ENCODE measurements around the gene RPP21. TPM values are rescaled to one million over a fixed set of nuclear protein-coding genes. Genes with fewer than 3 reads are reported as not detected.

RPP21 gene
- total RNA-seq, 1 donor from 2014 or later: 33.5 TPM

DNA sequence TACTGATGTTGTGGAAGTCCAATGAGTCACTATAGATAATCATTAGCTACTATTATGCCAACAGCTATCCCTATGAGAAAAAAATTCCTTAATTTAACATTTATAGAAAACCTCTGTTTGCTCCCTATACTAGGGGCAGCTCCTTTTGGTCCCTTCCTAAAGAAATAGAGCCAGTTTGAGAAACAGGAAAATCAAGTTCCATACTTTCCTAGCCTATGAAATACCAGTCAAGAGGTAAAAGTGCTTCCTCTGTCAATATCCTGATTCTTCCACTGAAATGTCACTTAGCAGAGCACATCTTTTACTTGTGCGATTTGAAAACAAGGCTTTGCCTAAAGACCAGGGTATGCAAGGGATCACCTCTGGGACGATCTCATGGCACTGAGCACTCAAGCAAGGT lies 32.7 kb upstream of the RPP21 start:
- H3K4me3 ChIP-seq (ENCODE audit: insufficient read depth, low read depth, low read length): no peak overlapping the region
- no peak overlapping the region for H3K4me2 ChIP-seq (ENCODE audit: low read length)
- TF ChIP-seq, protein P1, sequence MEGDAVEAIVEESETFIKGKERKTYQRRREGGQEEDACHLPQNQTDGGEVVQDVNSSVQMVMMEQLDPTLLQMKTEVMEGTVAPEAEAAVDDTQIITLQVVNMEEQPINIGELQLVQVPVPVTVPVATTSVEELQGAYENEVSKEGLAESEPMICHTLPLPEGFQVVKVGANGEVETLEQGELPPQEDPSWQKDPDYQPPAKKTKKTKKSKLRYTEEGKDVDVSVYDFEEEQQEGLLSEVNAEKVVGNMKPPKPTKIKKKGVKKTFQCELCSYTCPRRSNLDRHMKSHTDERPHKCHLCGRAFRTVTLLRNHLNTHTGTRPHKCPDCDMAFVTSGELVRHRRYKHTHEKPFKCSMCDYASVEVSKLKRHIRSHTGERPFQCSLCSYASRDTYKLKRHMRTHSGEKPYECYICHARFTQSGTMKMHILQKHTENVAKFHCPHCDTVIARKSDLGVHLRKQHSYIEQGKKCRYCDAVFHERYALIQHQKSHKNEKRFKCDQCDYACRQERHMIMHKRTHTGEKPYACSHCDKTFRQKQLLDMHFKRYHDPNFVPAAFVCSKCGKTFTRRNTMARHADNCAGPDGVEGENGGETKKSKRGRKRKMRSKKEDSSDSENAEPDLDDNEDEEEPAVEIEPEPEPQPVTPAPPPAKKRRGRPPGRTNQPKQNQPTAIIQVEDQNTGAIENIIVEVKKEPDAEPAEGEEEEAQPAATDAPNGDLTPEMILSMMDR (IDR thresholded peaks at IDR 0.05; ENCODE audit: insufficient read depth, low read depth, low read length): no peak
- TF ChIP-seq EZH2 (IDR thresholded peaks at IDR 0.05; ENCODE audit: insufficient read depth, low read length): no peak
- H3K27ac ChIP-seq (ENCODE audit: low read depth, low read length): no peak overlapping the region
- no peaks in the 10 kb centered on the region for H3K27me3 ChIP-seq (ENCODE audit: insufficient read depth, low read length)
- DNase-seq (ENCODE audit: low read depth) (no peak), FAIRE-seq (no peak)
- no peaks in the 10 kb centered on the region for H3K9me3 ChIP-seq (ENCODE audit: insufficient read depth, low read depth, low read length)
- Mint-ChIP-seq H3K4me1 (ENCODE audit: low read depth, unreplicated experiment) (peaks cover 9% of the 10 kb centered on the region), H3K4me3 (ENCODE audit: unreplicated experiment) (no peak overlapping the region), H3K27me3 (ENCODE audit: low read depth, unreplicated experiment) (no peaks in the 10 kb centered on the region), H3K27ac (ENCODE audit: unreplicated experiment) (no peak overlapping the region), H3K9me3 (ENCODE audit: unreplicated experiment) (no peaks in the 10 kb centered on the region), H3K36me3 (ENCODE audit: low read depth, unreplicated experiment) (peaks cover 23% of the 10 kb centered on the region)
- H3K79me2 ChIP-seq (ENCODE audit: insufficient read depth, low read length): peaks cover 100% of the 10 kb centered on the region
- H2AFZ ChIP-seq (ENCODE audit: low read depth, low read length): no peak overlapping the region
- peaks cover 94% of the 10 kb centered on the region for H4K20me1 ChIP-seq (ENCODE audit: insufficient read depth, low read length)
- H3K36me3 ChIP-seq (ENCODE audit: insufficient read depth, low read length): peaks cover 22% of the 10 kb centered on the region
- no peaks in the 10 kb centered on the region for H3K4me1 ChIP-seq (ENCODE audit: insufficient read depth, low read length)
- no peak overlapping the region for H3K9ac ChIP-seq (ENCODE audit: low read length)

DNA sequence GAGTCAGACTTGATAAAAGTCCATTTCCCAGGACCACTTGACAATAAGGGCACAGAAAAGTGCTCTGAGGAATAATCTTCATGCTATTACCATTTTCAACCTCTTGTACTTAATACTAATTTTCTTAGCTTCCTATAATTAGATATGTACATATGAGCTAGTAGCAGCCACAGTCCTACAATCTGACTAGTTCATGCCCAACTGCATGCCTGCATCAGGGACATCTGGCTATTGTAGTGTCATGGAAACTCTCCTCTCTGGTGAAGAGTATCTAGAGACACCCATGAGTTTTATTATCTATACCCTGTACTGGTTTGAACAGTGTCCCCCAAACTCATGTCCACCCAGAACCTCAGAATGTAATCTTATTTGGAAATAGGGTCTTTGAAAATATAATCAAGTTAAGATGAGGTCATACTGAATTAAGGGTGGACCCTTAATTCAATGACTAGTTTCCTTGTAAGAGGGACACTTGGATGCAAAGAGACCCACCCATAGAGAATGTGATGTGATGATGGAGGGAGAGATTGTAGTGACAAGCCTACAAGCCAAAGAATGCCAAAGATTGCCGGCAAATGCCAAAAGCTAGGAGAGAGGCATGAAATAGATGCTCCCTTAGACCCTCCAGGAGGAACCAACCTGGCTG lies 32.2 kb upstream of the RPP21 start:
- FAIRE-seq (no peak), DNase-seq (ENCODE audit: low read depth) (no peak)
- no peaks in the 10 kb centered on the region for H3K4me1 ChIP-seq (ENCODE audit: insufficient read depth, low read length)
- no peak overlapping the region for H3K4me3 Mint-ChIP-seq (ENCODE audit: unreplicated experiment)
- no peak overlapping the region for H2AFZ ChIP-seq (ENCODE audit: low read depth, low read length)
- H3K9ac ChIP-seq (ENCODE audit: low read length): no peak overlapping the region
- TF ChIP-seq EZH2 (IDR thresholded peaks at IDR 0.05; ENCODE audit: insufficient read depth, low read length): no peak
- H3K36me3 Mint-ChIP-seq (ENCODE audit: low read depth, unreplicated experiment): peaks cover 24% of the 10 kb centered on the region
- no peaks in the 10 kb centered on the region for H3K9me3 ChIP-seq (ENCODE audit: insufficient read depth, low read depth, low read length)
- no peak overlapping the region for H3K27ac ChIP-seq (ENCODE audit: low read depth, low read length)
- H3K36me3 ChIP-seq (ENCODE audit: insufficient read depth, low read length): peaks cover 22% of the 10 kb centered on the region
- no peak overlapping the region for H3K4me2 ChIP-seq (ENCODE audit: low read length)
- H3K27ac Mint-ChIP-seq (ENCODE audit: unreplicated experiment): no peak overlapping the region
- H3K27me3 ChIP-seq (ENCODE audit: insufficient read depth, low read length): no peaks in the 10 kb centered on the region
- no peak overlapping the region for H3K4me3 ChIP-seq (ENCODE audit: insufficient read depth, low read depth, low read length)
- H4K20me1 ChIP-seq (ENCODE audit: insufficient read depth, low read length): peaks cover 94% of the 10 kb centered on the region
- H3K27me3 Mint-ChIP-seq (ENCODE audit: low read depth, unreplicated experiment): no peaks in the 10 kb centered on the region
- H3K4me1 Mint-ChIP-seq (ENCODE audit: low read depth, unreplicated experiment): peaks cover 9% of the 10 kb centered on the region
- peaks cover 100% of the 10 kb centered on the region for H3K79me2 ChIP-seq (ENCODE audit: insufficient read depth, low read length)
- H3K9me3 Mint-ChIP-seq (ENCODE audit: unreplicated experiment): no peaks in the 10 kb centered on the region

DNA sequence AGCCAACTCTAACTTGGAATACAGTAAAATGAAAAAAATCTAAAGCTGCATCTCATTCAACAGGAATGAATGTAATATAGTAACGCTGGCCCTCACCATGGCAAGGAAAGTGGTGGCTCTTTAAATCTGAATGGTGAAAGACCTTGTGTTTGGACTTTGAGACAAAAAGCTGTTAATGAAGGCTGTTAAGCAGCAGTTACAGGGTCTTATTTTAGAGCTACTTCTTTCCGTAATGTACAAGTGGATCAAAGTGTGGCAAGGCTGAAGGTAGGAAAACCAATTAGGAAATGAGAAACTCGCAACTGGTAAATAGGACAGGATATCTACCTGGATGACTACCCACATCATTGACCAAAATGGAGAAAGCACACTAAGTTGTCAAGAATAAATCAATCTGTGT lies 29.8 kb upstream of the RPP21 start:
- no peak for DNase-seq (ENCODE audit: low read depth)
- H3K36me3 ChIP-seq (ENCODE audit: insufficient read depth, low read length): peaks cover 22% of the 10 kb centered on the region
- no peak overlapping the region for H3K4me3 Mint-ChIP-seq (ENCODE audit: unreplicated experiment)
- peaks cover 100% of the 10 kb centered on the region for H3K79me2 ChIP-seq (ENCODE audit: insufficient read depth, low read length)
- H3K4me1 Mint-ChIP-seq (ENCODE audit: low read depth, unreplicated experiment): peaks cover 5% of the 10 kb centered on the region
- no peaks in the 10 kb centered on the region for H3K4me1 ChIP-seq (ENCODE audit: insufficient read depth, low read length)
- no peaks in the 10 kb centered on the region for H3K27me3 ChIP-seq (ENCODE audit: insufficient read depth, low read length)
- H2AFZ ChIP-seq (ENCODE audit: low read depth, low read length): no peak overlapping the region
- H3K27ac Mint-ChIP-seq (ENCODE audit: unreplicated experiment): no peak overlapping the region
- H3K4me3 ChIP-seq (ENCODE audit: insufficient read depth, low read depth, low read length): no peak overlapping the region
- H3K9ac ChIP-seq (ENCODE audit: low read length): no peak overlapping the region
- no peaks in the 10 kb centered on the region for H3K9me3 ChIP-seq (ENCODE audit: insufficient read depth, low read depth, low read length)
- H3K27ac ChIP-seq (ENCODE audit: low read depth, low read length): no peak overlapping the region
- peaks cover 95% of the 10 kb centered on the region for H4K20me1 ChIP-seq (ENCODE audit: insufficient read depth, low read length)
- H3K9me3 Mint-ChIP-seq (ENCODE audit: unreplicated experiment): no peaks in the 10 kb centered on the region
- FAIRE-seq: no peak
- no peak for TF ChIP-seq EZH2 (IDR thresholded peaks at IDR 0.05; ENCODE audit: insufficient read depth, low read length)
- TF ChIP-seq, protein P1 (IDR thresholded peaks at IDR 0.05; ENCODE audit: insufficient read depth, low read depth, low read length): no peak
- no peaks in the 10 kb centered on the region for H3K27me3 Mint-ChIP-seq (ENCODE audit: low read depth, unreplicated experiment)
- no peak overlapping the region for H3K4me2 ChIP-seq (ENCODE audit: low read length)
- peaks cover 13% of the 10 kb centered on the region for H3K36me3 Mint-ChIP-seq (ENCODE audit: low read depth, unreplicated experiment)

Measured in astrocyte (in vitro differentiated cells and primary cell).